Renal cortex interstitium (tissue), 3 donors: ENCODE measurements around the gene TMEM179. TPM values are rescaled to one million over a fixed set of nuclear protein-coding genes. Genes with fewer than 3 reads are reported as not detected.

Source experiments
- polyA plus RNA-seq, 3 donors: library from polyadenylated mRNA; unstranded; fragments of 120-200 nt; gene quantifications; one replicate each; pipeline ENCODE4 v1.2.1, GENCODE V29; 2013; ENCODE audit not compliant: insufficient read length in 3 of 3

TMEM179 gene
- polyA plus RNA-seq, 3 donors: 0.56 to 0.90 (median 0.82) TPM

Other genes with a start within 250 kb of the TMEM179 start
- gene C14orf180, start 25.0 kb downstream of the TMEM179 start, polyA plus RNA-seq: not detected
- 10 to 100 TPM; 36.1 to 75.3 (median 56.2) TPM for gene INF2, start 84.8 kb upstream of the TMEM179 start, polyA plus RNA-seq
- gene ADSS1, start 119.5 kb upstream of the TMEM179 start, polyA plus RNA-seq: 10 to 100 TPM; 16.4 to 18.3 (median 17.8) TPM
- gene SIVA1, start 148.4 kb upstream of the TMEM179 start, polyA plus RNA-seq: 10 to 100 TPM; 41.7 to 89.7 (median 73.7) TPM
- 100 to 1,000 TPM; 100 to 145 (median 127) TPM for gene AKT1, start 191.0 kb upstream of the TMEM179 start, polyA plus RNA-seq
- gene ZBTB42, start 196.3 kb upstream of the TMEM179 start, polyA plus RNA-seq: 1 to 10 TPM; 3.9 to 4.8 (median 4.7) TPM